Uterus (tissue), 2 donors: ENCODE measurements around the gene CAMK2G.

Source experiments
- CTCF ChIP-seq, 4 experiments: fragments of 200-600 bp in 2 of 4; fragments of 450-650 bp in 2 of 4; sonication (generic) in 2 of 4; IDR thresholded peaks; one replicate each; pipeline ENCODE4 v1.5.1; 2016 to 2019; ENCODE audit warnings: antibody characterized with exemption in 4 of 4, mild to moderate bottlenecking in 2 of 4, moderate library complexity in 1 of 4
- POLR2A ChIP-seq, 2 donors: fragments of 450-650 bp; IDR thresholded peaks; one replicate each; pipeline ENCODE4 v1.6.1; 2016; ENCODE audit warnings: antibody characterized with exemption in 2 of 2, mild to moderate bottlenecking in 1 of 2, moderate library complexity in 1 of 2

- TF ChIP-seq CTCF (IDR thresholded peaks at IDR 0.05), result no peak
- TF ChIP-seq POLR2A (IDR thresholded peaks at IDR 0.05), result no peak
Observed at GRCh38 chr10:73774637-73775036, 99.7 kb downstream of the CAMK2G start.
